SK-N-SH (cell line): ENCODE results near the gene MLF2. TPM values are rescaled to one million over a fixed set of nuclear protein-coding genes. Genes with fewer than 3 reads are reported as not detected.
A peak's percentile ranks its signal among the peaks of the same experiment; 100 is the strongest.

Experiments
- CTCF ChIA-PET: fragments of 300-600, 350-600 bp; formaldehyde crosslinking; extraction: SDS; loops from one replicate; lab custom pipeline; 2021; lab: Yijun Ruan, JAX
- POLR2A ChIA-PET: fragments of 350-600 bp; sonication (Branson Sonifier 250); formaldehyde crosslinking; extraction: SDS; loops from one replicate; lab custom pipeline; 2020; ENCODE audit warnings: antibody characterized with exemption, inconsistent platforms; lab: Yijun Ruan, JAX
- DNase-seq: peaks from one replicate; pipeline ENCODE4 v3.0.0; 2012
- H2AFZ ChIP-seq: fragments of 200-600 bp; sonication (generic); 2 replicates; pipeline ENCODE4 v1.8.1; 2016; ENCODE audit warnings: antibody characterized with exemption, mild to moderate bottlenecking, low read depth
- H3F3A ChIP-seq: fragments of 200-600 bp; sonication (generic); replicated peaks from 2 replicates; pipeline ENCODE3; 2016; ENCODE audit warnings: antibody characterized with exemption, mild to moderate bottlenecking; ENCODE audit not compliant: insufficient read depth
- H3K27ac ChIP-seq, 2 experiments: fragments of 200-500 bp in 1 of 2; fragments of 200-600 bp in 1 of 2; sonication (Bioruptor generic) in 1 of 2; sonication (generic), shearing (Covaris generic) in 1 of 2; 2 replicates each; pipeline versions ENCODE4 v1.5.1 to v1.6.1; 2014 to 2016; ENCODE audit warnings: low read depth in 2 of 2, inconsistent platforms in 1 of 2, low read length in 1 of 2, mild to moderate bottlenecking in 1 of 2, mixed read lengths in 1 of 2
- H3K27me3 ChIP-seq: fragments of 200-600 bp; sonication (generic), shearing (Covaris generic); 2 replicates; pipeline ENCODE4 v1.6.1; 2016; ENCODE audit warnings: mixed run types; ENCODE audit not compliant: insufficient read depth
- H3K36me3 ChIP-seq, 2 experiments: fragments of 200-500 bp in 1 of 2; fragments of 200-600 bp in 1 of 2; sonication (Bioruptor generic) in 1 of 2; sonication (generic) in 1 of 2; replicated peaks in 1 of 2; 2 replicates each; pipeline versions ENCODE3 to v1.5.1; 2014 to 2016; ENCODE audit warnings: low read length in 1 of 2, mild to moderate bottlenecking in 1 of 2; ENCODE audit not compliant: insufficient read depth in 2 of 2, control insufficient read depth in 1 of 2
- H3K4me1 ChIP-seq, 2 experiments: fragments of 200-500 bp in 1 of 2; fragments of 200-600 bp in 1 of 2; sonication (Bioruptor generic) in 1 of 2; sonication (generic), shearing (Covaris generic) in 1 of 2; 2 replicates each; pipeline versions ENCODE4 v1.5.1 to v1.6.1; 2014 to 2016; ENCODE audit warnings: low read depth in 1 of 2, low read length in 1 of 2, mixed run types in 1 of 2; ENCODE audit not compliant: insufficient read depth in 2 of 2, control insufficient read depth in 1 of 2
- H3K4me2 ChIP-seq: fragments of 200-600 bp; sonication (generic), shearing (Covaris generic); 2 replicates; pipeline ENCODE4 v1.6.1; 2017; ENCODE audit warnings: mixed run types
- H3K4me3 ChIP-seq, 2 experiments: fragments of 200-500 bp in 1 of 2; fragments of 200-600 bp in 1 of 2; sonication (Bioruptor generic) in 1 of 2; sonication (generic), shearing (Covaris generic) in 1 of 2; 2 replicates each; pipeline versions ENCODE4 v1.5.1 to v1.8.1; 2014 to 2016; ENCODE audit warnings: low read depth in 2 of 2, inconsistent platforms in 1 of 2, low read length in 1 of 2, mild to moderate bottlenecking in 1 of 2, mixed read lengths in 1 of 2, moderate library complexity in 1 of 2
- H3K79me2 ChIP-seq: fragments of 200-600 bp; sonication (generic); 2 replicates; pipeline ENCODE4 v1.8.1; 2017; ENCODE audit warnings: mild to moderate bottlenecking; ENCODE audit not compliant: insufficient read depth
- H3K9ac ChIP-seq: fragments of 200-600 bp; sonication (generic); 2 replicates; pipeline ENCODE4 v1.6.1; 2017; ENCODE audit warnings: mixed run types
- H3K9me2 ChIP-seq: fragments of 200-600 bp; sonication (generic); 2 replicates; pipeline ENCODE4 v1.6.1; 2017; ENCODE audit warnings: mixed run types
- H3K9me3 ChIP-seq: fragments of 200-600 bp; sonication (generic); 2 replicates; pipeline ENCODE4 v1.6.1; 2017; ENCODE audit warnings: mixed run types, mild to moderate bottlenecking, moderate library complexity
- H4K20me1 ChIP-seq: fragments of 200-600 bp; sonication (generic); 2 replicates; pipeline ENCODE4 v1.6.1; 2017; ENCODE audit warnings: mild to moderate bottlenecking, mixed run types; ENCODE audit not compliant: insufficient read depth
- EP300 ChIP-seq, 2 experiments: IDR thresholded peaks; 2 replicates each; pipeline versions ENCODE4 v1.4.0 to v1.6.1; 2012; ENCODE audit warnings: borderline replicate concordance in 1 of 2, low read depth in 1 of 2, low read length in 1 of 2
- EZH2phosphoT487 ChIP-seq: fragments of 200-600 bp; sonication (generic); IDR thresholded peaks from 2 replicates; pipeline ENCODE4 v1.6.1; 2017; ENCODE audit warnings: low read depth, mixed run types, mild to moderate bottlenecking, antibody characterized with exemption, moderate library complexity, borderline replicate concordance
- GABPA ChIP-seq: IDR thresholded peaks from 2 replicates; pipeline ENCODE4 v1.4.0; 2012; ENCODE audit warnings: low read depth, mild to moderate bottlenecking
- RAD21 ChIP-seq: IDR thresholded peaks from 2 replicates; pipeline ENCODE4 v1.6.1; 2012; ENCODE audit warnings: mild to moderate bottlenecking, low read length
- RFX5 ChIP-seq: IDR thresholded peaks from 2 replicates; pipeline ENCODE4 v1.6.1; 2012; ENCODE audit warnings: mild to moderate bottlenecking, improper control_type of control experiment, low read length
- SIN3A ChIP-seq: IDR thresholded peaks from 2 replicates; pipeline ENCODE4 v1.6.1; 2012; ENCODE audit warnings: low read depth, mild to moderate bottlenecking, low read length, moderate library complexity, borderline replicate concordance
- TEAD4 ChIP-seq: IDR thresholded peaks from 2 replicates; pipeline ENCODE4 v1.4.0; 2012; ENCODE audit warnings: mild to moderate bottlenecking, borderline replicate concordance; ENCODE audit not compliant: insufficient read depth
- WGBS: methylation state at CpG from one replicate; pipeline ENCODE4 v1.1.6; 2017; ENCODE audit warnings: low lambda C conversion rate; 5-methylcytosine and 5-hydroxymethylcytosine counted together
- polyA plus RNA-seq, 3 experiments: library from polyadenylated mRNA; depleted of rRNA; stranded (reverse); fragments of >200 nt; gene quantifications; 2 replicates each; pipeline ENCODE4 v1.2.3, GENCODE V29; 2012
- TF ChIP-seq, protein P1 (sequence below): IDR thresholded peaks from 2 replicates; pipeline ENCODE4 v1.4.0; 2012; ENCODE audit warnings: low read depth, borderline replicate concordance
- TF ChIP-seq, protein P2 (sequence below): IDR thresholded peaks from 2 replicates; pipeline ENCODE4 v1.4.0; 2012; ENCODE audit warnings: low read depth, borderline replicate concordance
- TF ChIP-seq, protein P3 (sequence below): IDR thresholded peaks from 2 replicates; pipeline ENCODE4 v1.6.1; 2012; ENCODE audit warnings: mild to moderate bottlenecking, low read depth, low read length, moderate library complexity

MLF2 gene
- polyA plus RNA-seq, 1 of the 3 experiments (the other 2 are of a cell fraction), result 535 TPM

DNA sequence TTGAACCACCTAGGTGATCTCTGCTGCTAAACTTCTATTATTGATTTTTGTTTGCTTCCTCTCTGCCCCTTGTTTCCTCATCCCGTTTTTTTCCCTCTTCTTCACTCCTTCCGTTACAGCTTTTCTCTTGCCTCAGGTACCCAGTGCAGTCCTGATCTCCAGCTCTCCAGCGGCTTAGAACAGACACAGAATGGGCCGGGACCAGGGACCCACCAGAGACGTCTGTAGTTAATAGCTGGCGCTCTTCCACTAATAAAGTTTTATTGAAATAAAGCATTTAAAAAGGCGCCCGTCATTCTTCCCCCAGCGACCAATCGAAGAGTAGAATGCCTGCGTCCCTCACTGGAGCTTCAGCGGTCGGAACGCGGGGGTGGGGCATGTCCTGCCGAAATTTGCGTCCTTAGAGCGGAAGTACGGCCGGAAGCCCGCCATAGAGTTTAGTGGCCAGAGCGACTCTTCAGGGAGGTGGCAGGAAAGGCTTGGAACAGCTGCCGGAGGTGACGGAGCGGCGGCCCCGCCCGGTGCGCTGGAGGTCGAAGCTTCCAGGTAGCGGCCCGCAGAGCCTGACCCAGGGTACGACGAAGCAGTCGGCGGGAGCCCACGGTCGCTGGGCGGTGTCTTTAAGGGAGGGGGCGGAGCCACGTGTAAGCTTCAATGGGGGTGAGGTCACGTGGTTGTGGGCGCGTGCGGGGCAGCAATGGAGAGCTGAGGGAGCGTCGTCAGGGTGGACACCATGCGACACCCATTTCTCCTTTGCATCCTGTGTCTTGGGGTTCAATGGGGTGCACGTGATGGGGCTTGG, 29.1 kb downstream of the MLF2 start, which contains the start of gene COPS7A (continued):
- peak; percentile 98 for TF ChIP-seq GABPA

DNA sequence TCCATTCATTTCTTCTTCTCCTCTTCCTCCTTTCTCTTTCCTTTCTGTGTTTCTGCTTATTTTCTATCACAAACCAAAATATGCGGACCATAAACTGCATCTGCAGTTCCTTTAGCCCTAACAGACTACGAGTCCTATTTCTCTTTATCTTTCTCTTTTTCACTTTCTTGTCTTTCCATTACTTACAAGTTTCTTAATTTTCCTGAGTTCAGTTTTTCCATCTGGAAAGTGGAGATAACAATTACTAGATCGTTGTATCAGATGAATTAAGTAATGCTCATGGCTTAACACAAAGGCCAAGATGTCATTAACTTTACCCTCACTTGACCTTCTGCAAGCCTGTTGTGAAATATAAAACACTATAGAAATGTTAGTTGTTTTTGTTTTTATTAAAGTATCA, 30.1 kb downstream of the MLF2 start:
- H3K4me1 ChIP-seq, result peaks cover 0 to 9% of the 10 kb centered on the region in 2 experiments; a peak in 1 of 4 replicates
- 72% methylated on average over 3 of the region's 3 CpGs for WGBS
- ChIA-PET CTCF (interaction anchor here (0.6 to 3.3 kb wide), 8 partner anchors 12 to 221 kb away, joined by 3 to 20 read pairs (median 4); partner anchors contain the start of genes C12orf57, MLF2, PTMS and RNU7-1), POLR2A (interaction anchor here (1.5 to 2.6 kb wide), 4 partner anchors 24 to 109 kb away, joined by 8 to 50 read pairs (median 23); partner anchors contain the start of genes MLF2 and ZNF384)
- TF ChIP-seq, protein P1, sequence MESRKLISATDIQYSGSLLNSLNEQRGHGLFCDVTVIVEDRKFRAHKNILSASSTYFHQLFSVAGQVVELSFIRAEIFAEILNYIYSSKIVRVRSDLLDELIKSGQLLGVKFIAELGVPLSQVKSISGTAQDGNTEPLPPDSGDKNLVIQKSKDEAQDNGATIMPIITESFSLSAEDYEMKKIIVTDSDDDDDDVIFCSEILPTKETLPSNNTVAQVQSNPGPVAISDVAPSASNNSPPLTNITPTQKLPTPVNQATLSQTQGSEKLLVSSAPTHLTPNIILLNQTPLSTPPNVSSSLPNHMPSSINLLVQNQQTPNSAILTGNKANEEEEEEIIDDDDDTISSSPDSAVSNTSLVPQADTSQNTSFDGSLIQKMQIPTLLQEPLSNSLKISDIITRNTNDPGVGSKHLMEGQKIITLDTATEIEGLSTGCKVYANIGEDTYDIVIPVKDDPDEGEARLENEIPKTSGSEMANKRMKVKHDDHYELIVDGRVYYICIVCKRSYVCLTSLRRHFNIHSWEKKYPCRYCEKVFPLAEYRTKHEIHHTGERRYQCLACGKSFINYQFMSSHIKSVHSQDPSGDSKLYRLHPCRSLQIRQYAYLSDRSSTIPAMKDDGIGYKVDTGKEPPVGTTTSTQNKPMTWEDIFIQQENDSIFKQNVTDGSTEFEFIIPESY, result no peak
- TF ChIP-seq, protein P2, sequence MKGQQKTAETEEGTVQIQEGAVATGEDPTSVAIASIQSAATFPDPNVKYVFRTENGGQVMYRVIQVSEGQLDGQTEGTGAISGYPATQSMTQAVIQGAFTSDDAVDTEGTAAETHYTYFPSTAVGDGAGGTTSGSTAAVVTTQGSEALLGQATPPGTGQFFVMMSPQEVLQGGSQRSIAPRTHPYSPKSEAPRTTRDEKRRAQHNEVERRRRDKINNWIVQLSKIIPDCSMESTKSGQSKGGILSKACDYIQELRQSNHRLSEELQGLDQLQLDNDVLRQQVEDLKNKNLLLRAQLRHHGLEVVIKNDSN, result no peak
- TF ChIP-seq RAD21 (no peak), EZH2phosphoT487 (no peak), RFX5 (no peak), TEAD4 (no peak), SIN3A (no peak), EP300 (IDR thresholded peaks at IDR 0.05; ENCODE audit: borderline replicate concordance in 1 of 2, low read depth in 1 of 2, low read length in 1 of 2) (no peak)
- TF ChIP-seq, protein P3, sequence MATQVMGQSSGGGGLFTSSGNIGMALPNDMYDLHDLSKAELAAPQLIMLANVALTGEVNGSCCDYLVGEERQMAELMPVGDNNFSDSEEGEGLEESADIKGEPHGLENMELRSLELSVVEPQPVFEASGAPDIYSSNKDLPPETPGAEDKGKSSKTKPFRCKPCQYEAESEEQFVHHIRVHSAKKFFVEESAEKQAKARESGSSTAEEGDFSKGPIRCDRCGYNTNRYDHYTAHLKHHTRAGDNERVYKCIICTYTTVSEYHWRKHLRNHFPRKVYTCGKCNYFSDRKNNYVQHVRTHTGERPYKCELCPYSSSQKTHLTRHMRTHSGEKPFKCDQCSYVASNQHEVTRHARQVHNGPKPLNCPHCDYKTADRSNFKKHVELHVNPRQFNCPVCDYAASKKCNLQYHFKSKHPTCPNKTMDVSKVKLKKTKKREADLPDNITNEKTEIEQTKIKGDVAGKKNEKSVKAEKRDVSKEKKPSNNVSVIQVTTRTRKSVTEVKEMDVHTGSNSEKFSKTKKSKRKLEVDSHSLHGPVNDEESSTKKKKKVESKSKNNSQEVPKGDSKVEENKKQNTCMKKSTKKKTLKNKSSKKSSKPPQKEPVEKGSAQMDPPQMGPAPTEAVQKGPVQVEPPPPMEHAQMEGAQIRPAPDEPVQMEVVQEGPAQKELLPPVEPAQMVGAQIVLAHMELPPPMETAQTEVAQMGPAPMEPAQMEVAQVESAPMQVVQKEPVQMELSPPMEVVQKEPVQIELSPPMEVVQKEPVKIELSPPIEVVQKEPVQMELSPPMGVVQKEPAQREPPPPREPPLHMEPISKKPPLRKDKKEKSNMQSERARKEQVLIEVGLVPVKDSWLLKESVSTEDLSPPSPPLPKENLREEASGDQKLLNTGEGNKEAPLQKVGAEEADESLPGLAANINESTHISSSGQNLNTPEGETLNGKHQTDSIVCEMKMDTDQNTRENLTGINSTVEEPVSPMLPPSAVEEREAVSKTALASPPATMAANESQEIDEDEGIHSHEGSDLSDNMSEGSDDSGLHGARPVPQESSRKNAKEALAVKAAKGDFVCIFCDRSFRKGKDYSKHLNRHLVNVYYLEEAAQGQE, result no peak
- no peak for DNase-seq
- H3K4me2 ChIP-seq, result no peak overlapping the region
- no peaks in the 10 kb centered on the region for H3K27me3 ChIP-seq
- no peak overlapping the region for H3K4me3 ChIP-seq
- peaks cover 14% of the 10 kb centered on the region for H3F3A ChIP-seq
- H4K20me1 ChIP-seq, result no peaks in the 10 kb centered on the region
- peaks cover 17% of the 10 kb centered on the region; the same call in 1 of the 2 replicates for H3K79me2 ChIP-seq
- H2AFZ ChIP-seq, result peak overlapping the region; percentile 97; the same call in 1 of the 2 replicates
- H3K27ac ChIP-seq, result no peak overlapping the region; a peak in 1 of 4 replicates
- no peaks in the 10 kb centered on the region for H3K9me2 ChIP-seq
- H3K9me3 ChIP-seq, result no peaks in the 10 kb centered on the region
- no peak overlapping the region for H3K9ac ChIP-seq
- H3K36me3 ChIP-seq, result peaks cover 5 to 6% of the 10 kb centered on the region in 2 experiments
